HFFc6 (cell line): ENCODE data around the gene CDC25B. TPM values are rescaled to one million over a fixed set of nuclear protein-coding genes. Genes with fewer than 3 reads are reported as not detected.

Source experiments
- DNase-seq: peaks from one replicate; pipeline ENCODE4 v3.0.0-alpha.2; 2018
- H3K27ac Mint-ChIP-seq: 2 replicates; pipeline ENCODE4 v1.8.0; 2020; ENCODE audit warnings: mild to moderate bottlenecking, mixed read lengths
- H3K27me3 Mint-ChIP-seq: 2 replicates; pipeline ENCODE4 v1.8.0; 2021; ENCODE audit warnings: mild to moderate bottlenecking, moderate library complexity, mixed read lengths; ENCODE audit not compliant: insufficient read depth
- H3K36me3 Mint-ChIP-seq: 2 replicates; pipeline ENCODE4 v1.8.0; 2021; ENCODE audit warnings: low read depth, mixed read lengths
- H3K4me1 Mint-ChIP-seq: 2 replicates; pipeline ENCODE4 v1.8.0; 2020; ENCODE audit warnings: low read depth, mixed read lengths
- H3K4me3 Mint-ChIP-seq: 2 replicates; pipeline ENCODE4 v1.8.0; 2020; ENCODE audit warnings: mild to moderate bottlenecking, moderate library complexity, mixed read lengths
- H3K9me3 Mint-ChIP-seq: 2 replicates; pipeline ENCODE4 v1.8.0; 2020; ENCODE audit warnings: mild to moderate bottlenecking, mixed read lengths
- total RNA-seq, 6 experiments: library from RNA; stranded (reverse); fragmentation: NEBNext Ultra II Directional; extraction: Animal tissue kit (Norgen Biotek cat#: 25700); gene quantifications; 2 replicates in 1 of 6; 3 replicates in 5 of 6; pipeline ENCODE4 v1.2.3, GENCODE V29; 2021
- TF ChIP-seq, protein P1 (sequence below): fragments of 200-600 bp; sonication (generic); IDR thresholded peaks from 2 replicates; pipeline ENCODE4 v1.5.0; 2021; ENCODE audit warnings: antibody characterized with exemption, mild to moderate bottlenecking

CDC25B gene
- total RNA-seq, 6 experiments from 2014 or later: 44.9 to 92.6 (median 84.5) TPM

DNA sequence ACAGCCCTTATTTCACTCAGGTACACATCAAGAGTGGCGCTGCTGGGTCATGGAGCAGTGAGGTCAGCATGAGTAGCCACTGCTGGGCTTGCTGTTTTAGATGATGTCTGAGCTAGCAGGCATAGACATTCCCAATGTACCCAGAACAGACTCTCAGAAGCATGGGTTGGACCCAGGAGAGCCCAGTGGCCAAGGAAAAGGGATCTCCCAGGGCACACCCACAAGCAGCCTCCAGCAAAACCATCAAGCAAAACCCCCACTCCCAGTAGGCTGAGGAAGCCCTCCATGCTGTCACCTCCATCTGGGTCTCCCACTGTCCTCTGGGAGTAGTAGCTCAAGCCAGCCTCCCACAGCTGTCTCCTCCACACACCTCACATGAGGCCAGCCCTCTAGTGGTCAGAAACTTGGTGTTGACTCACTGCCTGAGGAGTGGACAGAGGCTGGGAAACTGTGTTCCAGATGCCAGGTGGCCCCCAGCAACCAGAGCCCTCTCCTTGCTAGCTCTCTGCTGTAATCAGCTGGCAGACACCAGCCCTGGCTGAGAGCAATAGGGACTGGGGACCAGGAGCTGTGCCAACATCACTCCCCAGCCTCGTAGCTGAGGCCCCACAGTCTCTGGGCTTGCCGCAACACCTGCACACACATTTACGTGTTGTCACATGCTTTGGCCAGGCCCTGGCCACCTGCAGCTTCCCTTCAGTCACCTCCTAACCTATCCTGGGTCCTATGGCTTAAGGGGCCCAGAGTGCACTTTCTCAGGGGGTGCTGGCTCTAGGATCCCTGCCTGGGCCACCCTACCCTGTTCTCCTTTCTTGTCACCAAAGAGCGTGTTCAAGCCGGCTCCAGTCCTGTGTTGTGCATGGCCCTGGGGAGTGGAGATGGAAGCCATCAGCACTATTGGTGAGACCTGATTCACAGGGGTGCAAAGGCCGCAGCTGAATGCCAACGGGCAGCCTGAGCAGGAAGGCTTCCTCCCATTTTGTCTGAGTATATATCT, 22.3 kb downstream of the CDC25B start:
- H3K4me1 Mint-ChIP-seq: peaks cover 32% of the 10 kb centered on the region
- no peak overlapping the region for H3K4me3 Mint-ChIP-seq
- DNase-seq: peak; percentile 85
- no peaks in the 10 kb centered on the region; the same call in 1 of the 2 replicates for H3K27me3 Mint-ChIP-seq
- peak overlapping the region; percentile 82 for H3K27ac Mint-ChIP-seq
- TF ChIP-seq, protein P1, sequence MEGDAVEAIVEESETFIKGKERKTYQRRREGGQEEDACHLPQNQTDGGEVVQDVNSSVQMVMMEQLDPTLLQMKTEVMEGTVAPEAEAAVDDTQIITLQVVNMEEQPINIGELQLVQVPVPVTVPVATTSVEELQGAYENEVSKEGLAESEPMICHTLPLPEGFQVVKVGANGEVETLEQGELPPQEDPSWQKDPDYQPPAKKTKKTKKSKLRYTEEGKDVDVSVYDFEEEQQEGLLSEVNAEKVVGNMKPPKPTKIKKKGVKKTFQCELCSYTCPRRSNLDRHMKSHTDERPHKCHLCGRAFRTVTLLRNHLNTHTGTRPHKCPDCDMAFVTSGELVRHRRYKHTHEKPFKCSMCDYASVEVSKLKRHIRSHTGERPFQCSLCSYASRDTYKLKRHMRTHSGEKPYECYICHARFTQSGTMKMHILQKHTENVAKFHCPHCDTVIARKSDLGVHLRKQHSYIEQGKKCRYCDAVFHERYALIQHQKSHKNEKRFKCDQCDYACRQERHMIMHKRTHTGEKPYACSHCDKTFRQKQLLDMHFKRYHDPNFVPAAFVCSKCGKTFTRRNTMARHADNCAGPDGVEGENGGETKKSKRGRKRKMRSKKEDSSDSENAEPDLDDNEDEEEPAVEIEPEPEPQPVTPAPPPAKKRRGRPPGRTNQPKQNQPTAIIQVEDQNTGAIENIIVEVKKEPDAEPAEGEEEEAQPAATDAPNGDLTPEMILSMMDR: peak; percentile 90
- H3K36me3 Mint-ChIP-seq: peaks cover 13% of the 10 kb centered on the region; the same call in 1 of the 2 replicates
- H3K9me3 Mint-ChIP-seq: no peaks in the 10 kb centered on the region

DNA sequence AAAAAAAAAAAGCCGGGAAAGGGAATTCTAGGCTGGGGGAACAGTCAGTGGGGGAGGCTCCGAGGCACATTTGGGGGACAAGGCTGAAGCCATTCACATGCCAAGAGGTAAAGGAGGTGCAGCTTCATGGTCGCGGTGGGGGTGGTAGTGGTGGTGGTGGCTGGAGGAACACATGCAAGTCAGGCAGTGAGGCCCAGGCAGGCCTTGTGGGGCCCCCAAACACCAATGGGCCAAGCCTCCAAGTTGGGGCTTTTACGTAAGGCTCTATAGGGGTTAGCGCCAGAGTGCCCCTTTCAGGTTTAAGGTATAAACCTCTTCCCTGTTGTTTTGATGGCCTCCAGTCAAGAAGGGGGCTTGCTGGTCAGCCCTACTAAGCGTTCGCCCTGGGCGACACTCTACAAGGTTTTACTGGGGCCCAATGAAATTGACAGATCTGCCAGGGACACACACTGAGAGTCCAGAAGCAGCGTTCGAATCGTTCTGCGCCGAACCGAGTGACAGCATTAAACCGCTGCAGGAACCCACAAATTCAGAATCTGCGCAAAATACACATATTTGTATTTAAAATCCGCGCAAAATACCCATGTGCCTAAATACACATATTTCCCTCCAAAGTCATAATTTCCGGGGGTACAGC, 23.4 kb downstream of the CDC25B start:
- TF ChIP-seq, protein P1: no peak
- Mint-ChIP-seq H3K4me1 (peaks cover 29% of the 10 kb centered on the region), H3K36me3 (peaks cover 13% of the 10 kb centered on the region; the same call in 1 of the 2 replicates), H3K9me3 (no peaks in the 10 kb centered on the region), H3K4me3 (peak overlapping the region; percentile 97), H3K27me3 (no peaks in the 10 kb centered on the region; the same call in 1 of the 2 replicates), H3K27ac (peak overlapping the region; percentile 82)
- no peak for DNase-seq

DNA sequence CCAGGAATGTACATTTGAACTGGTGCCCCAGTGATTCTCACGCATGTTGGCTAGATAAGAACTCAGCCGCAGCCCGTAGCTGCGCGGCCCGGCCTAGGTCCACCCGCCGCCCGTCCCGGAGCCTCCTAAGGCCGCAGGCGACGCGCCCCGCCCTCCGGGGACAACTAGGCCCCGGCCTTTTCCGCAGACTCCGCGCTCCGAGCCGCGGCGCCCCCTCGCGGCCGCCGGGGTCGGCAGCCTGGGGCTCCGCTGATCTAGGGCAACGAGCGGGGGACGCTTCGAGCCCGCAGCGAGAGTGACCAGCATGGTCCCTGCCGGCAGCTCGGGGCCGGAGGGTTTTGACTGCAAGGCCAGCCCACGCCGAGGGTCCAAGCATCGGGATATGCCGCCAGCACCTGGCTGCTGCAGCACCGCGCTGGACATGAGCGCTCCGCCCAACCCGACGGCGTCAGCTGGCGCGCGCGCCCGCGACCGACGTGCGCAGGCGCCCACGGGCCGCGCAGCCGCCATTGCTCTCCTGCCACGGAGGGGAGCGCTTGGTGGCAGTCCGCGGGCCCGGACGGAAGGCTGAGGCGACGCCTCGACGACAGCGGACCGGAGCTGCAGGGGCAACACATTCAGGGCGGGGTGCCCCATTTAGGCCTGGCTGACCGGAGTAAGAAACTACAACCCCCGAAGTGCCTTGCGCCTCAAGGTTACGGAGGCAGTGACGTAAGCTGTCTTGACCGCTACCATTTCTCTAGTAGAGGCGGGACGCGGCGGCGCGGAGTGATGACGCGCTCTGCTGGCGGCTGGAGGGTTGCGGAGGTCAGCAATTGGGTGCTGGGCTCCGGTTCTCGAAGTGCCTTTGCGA, 24.2 kb downstream of the CDC25B start, which contains the start of gene AP5S1:
TSS of gene AP5S1 (plus strand) at position 500 of the 853 bp plus-strand sequence. CDS start 1,571 bp downstream, outside the sequence.
- no peaks in the 10 kb centered on the region; the same call in 1 of the 2 replicates for H3K27me3 Mint-ChIP-seq
- H3K4me3 Mint-ChIP-seq: peak within 1 kb of the TSS; percentile 97
- H3K27ac Mint-ChIP-seq: peak within 1 kb of the TSS; percentile 99
- H3K36me3 Mint-ChIP-seq: peaks cover 19% of the 10 kb centered on the region; the same call in 1 of the 2 replicates
- H3K9me3 Mint-ChIP-seq: no peaks in the 10 kb centered on the region
- TF ChIP-seq, protein P1: peak; percentile 99
- DNase-seq: peak; percentile 92
- H3K4me1 Mint-ChIP-seq: peaks cover 29% of the 10 kb centered on the region

DNA sequence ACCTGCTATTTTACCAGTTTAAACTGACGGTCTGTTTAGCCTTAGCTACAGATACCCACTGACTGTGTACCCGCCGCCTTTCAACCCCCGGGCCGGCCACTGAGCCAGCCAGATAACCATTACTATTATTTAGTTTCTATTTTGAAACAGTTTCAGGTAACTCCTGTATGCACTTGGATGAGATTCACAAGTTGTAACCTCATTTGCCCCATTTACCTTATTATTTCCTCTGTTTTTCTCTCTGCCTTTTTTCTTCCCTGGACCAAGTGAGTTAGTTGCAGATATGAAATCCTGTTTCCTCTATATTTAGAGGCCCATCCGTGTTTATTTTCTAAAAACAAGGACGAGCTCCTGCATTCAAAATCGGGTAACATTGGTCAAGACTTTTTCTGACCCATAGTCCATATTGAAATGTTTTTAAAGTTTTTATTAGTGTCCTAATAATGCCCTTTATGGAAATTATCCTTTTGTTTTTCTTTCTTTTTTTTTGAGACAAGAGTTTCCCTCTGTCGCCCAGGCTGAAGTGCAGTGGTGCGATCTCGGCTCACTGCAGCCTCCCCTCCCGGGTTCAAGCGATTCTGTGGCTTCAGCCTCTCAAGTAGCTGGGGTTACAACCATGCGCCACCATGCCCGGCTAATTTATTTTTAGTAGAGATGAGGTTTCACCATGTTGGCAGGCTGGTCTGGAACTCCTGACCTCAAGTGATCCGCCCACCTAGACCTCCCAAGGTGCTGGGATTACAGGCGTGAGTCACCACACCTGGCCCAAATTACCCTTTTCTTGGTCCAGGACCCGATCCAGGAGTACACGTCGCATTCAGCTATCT, 25.0 kb downstream of the CDC25B start:
- H3K27ac Mint-ChIP-seq: peak overlapping the region; percentile 99
- peaks cover 29% of the 10 kb centered on the region for H3K4me1 Mint-ChIP-seq
- no peaks in the 10 kb centered on the region for H3K27me3 Mint-ChIP-seq
- no peaks in the 10 kb centered on the region for H3K9me3 Mint-ChIP-seq
- TF ChIP-seq, protein P1: no peak
- peaks cover 21% of the 10 kb centered on the region; the same call in 1 of the 2 replicates for H3K36me3 Mint-ChIP-seq
- peak overlapping the region; percentile 97 for H3K4me3 Mint-ChIP-seq
- no peak for DNase-seq
